Vagina (tissue), 2 donors: ENCODE results near the gene C3. TPM values are rescaled to one million over a fixed set of nuclear protein-coding genes. Genes with fewer than 3 reads are reported as not detected.

Experiments used
- DNase-seq, 2 donors: peaks; one replicate each; pipeline ENCODE4 v3.0.0-alpha.2; 2017; ENCODE audit errors: extremely low spot score in 2 of 2
- H3K27ac ChIP-seq: fragments of 200-600 bp; sonication (generic); one replicate; pipeline ENCODE4 v1.5.1; 2019
- H3K27me3 ChIP-seq: fragments of 200-600 bp; sonication (generic); one replicate; pipeline ENCODE4 v1.5.1; 2019
- H3K36me3 ChIP-seq, 2 donors: fragments of 200-600 bp; sonication (generic); one replicate each; pipeline ENCODE4 v1.5.1; 2017 to 2019
- H3K4me1 ChIP-seq: fragments of 200-600 bp; sonication (generic); one replicate; pipeline ENCODE4 v1.5.1; 2019
- H3K4me3 ChIP-seq, 2 donors: fragments of 200-600 bp; sonication (generic); 1 replicate in 1 of 2; 2 replicates in 1 of 2; pipeline ENCODE4 v1.5.1; 2016 to 2019
- H3K9me3 ChIP-seq: fragments of 200-600 bp; sonication (generic); one replicate; pipeline ENCODE4 v1.5.1; 2019
- CTCF ChIP-seq, 3 experiments: fragments of 450-650 bp in 2 of 3; fragments of 200-600 bp in 1 of 3; sonication (generic) in 1 of 3; IDR thresholded peaks; one replicate each; pipeline ENCODE4 v1.5.1; 2017 to 2019; ENCODE audit warnings: antibody characterized with exemption in 3 of 3, mild to moderate bottlenecking in 2 of 3, moderate library complexity in 2 of 3
- POLR2A ChIP-seq, 2 donors: fragments of 450-650 bp; IDR thresholded peaks; one replicate each; pipeline ENCODE4 v1.6.1; 2017; ENCODE audit warnings: antibody characterized with exemption in 2 of 2, mild to moderate bottlenecking in 2 of 2, moderate library complexity in 2 of 2
- POLR2AphosphoS5 ChIP-seq, 2 donors: sonication (generic); formaldehyde crosslinking; IDR thresholded peaks; one replicate each; pipeline ENCODE4 v1.9.0; 2017; ENCODE audit warnings: antibody characterized with exemption in 2 of 2, mild to moderate bottlenecking in 2 of 2, low read depth in 1 of 2; ENCODE audit not compliant: insufficient read depth in 1 of 2
- intact Hi-C: fragments of 100-400 bp; cut with DNase I; formaldehyde crosslinking; loops from one replicate; pipeline ENCODE4 v1.15.1; 2023
- total RNA-seq: library from RNA; depleted of rRNA; stranded (reverse); fragments of >200 nt; gene quantifications from one replicate; pipeline ENCODE4 v1.2.3, GENCODE V29; 2016

The C3 gene
- total RNA-seq, 1 donor from 2014 or later, result 1,239 TPM

- no peaks in the 10 kb centered on the region for H3K4me1 ChIP-seq
- no peaks in the 10 kb centered on the region for H3K36me3 ChIP-seq
- DNase-seq, result no peak
- intact Hi-C loops, result no loop called here
- H3K27ac ChIP-seq, result no peak overlapping the region
- no peak overlapping the region for H3K4me3 ChIP-seq
- no peak for TF ChIP-seq POLR2A (IDR thresholded peaks at IDR 0.05)
- TF ChIP-seq POLR2AphosphoS5 (IDR thresholded peaks at IDR 0.05; ENCODE audit: insufficient read depth in 1 of 2, low read depth in 1 of 2), result no peak
- TF ChIP-seq CTCF (IDR thresholded peaks at IDR 0.05), result no peak
- no peaks in the 10 kb centered on the region for H3K27me3 ChIP-seq
- no peaks in the 10 kb centered on the region for H3K9me3 ChIP-seq
Observed at GRCh38 chr19:6679139-6679538, 41.3 kb downstream of the C3 start.

DNA sequence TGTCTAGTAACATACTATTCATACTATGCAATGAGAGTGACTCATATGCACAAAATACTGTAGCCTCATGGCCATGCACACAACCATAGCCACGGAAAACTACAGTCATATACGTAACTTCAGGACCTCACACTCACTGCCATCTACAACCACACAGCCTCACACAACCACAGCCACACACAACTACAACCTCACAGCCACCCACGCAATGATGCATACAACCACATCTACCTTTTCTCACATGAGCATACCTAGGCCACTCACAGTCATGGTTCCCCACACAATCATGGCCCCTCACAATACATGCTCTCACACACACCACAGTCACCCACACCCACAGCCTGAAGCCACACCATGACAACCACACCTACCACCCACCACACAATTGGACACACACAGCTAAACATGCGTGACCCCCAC lies 41.8 kb downstream of the C3 start:
- H3K9me3 ChIP-seq, result no peaks in the 10 kb centered on the region
- no peak overlapping the region for H3K27ac ChIP-seq
- H3K27me3 ChIP-seq, result no peaks in the 10 kb centered on the region
- no peak for TF ChIP-seq POLR2A (IDR thresholded peaks at IDR 0.05)
- H3K4me3 ChIP-seq, result no peak overlapping the region
- no peaks in the 10 kb centered on the region for H3K36me3 ChIP-seq
- intact Hi-C loops, result no loop called here
- no peaks in the 10 kb centered on the region for H3K4me1 ChIP-seq
- no peak for DNase-seq

- no peak for DNase-seq
- no peaks in the 10 kb centered on the region for H3K4me1 ChIP-seq
- H3K27ac ChIP-seq, result no peak overlapping the region
- H3K27me3 ChIP-seq, result no peaks in the 10 kb centered on the region
- TF ChIP-seq POLR2AphosphoS5 (IDR thresholded peaks at IDR 0.05; ENCODE audit: insufficient read depth in 1 of 2, low read depth in 1 of 2) (no peak), CTCF (IDR thresholded peaks at IDR 0.05) (no peak), POLR2A (IDR thresholded peaks at IDR 0.05) (no peak)
- no peaks in the 10 kb centered on the region for H3K9me3 ChIP-seq
- intact Hi-C loops, result no loop called here
- no peak overlapping the region for H3K4me3 ChIP-seq
- H3K36me3 ChIP-seq, result no peaks in the 10 kb centered on the region
Observed at GRCh38 chr19:6677883-6678689, 42.4 kb downstream of the C3 start.

GRCh38 chr19:6677495-6677882 lies 43.0 kb downstream of the C3 start:
- DNase-seq, result no peak
- Histone ChIP-seq H3K4me3 (no peak overlapping the region), H3K36me3 (no peaks in the 10 kb centered on the region), H3K4me1 (no peaks in the 10 kb centered on the region), H3K9me3 (no peaks in the 10 kb centered on the region), H3K27ac (no peak overlapping the region), H3K27me3 (no peaks in the 10 kb centered on the region)
- TF ChIP-seq CTCF (IDR thresholded peaks at IDR 0.05), result no peak
- TF ChIP-seq POLR2A (IDR thresholded peaks at IDR 0.05), result no peak
- TF ChIP-seq POLR2AphosphoS5 (IDR thresholded peaks at IDR 0.05; ENCODE audit: insufficient read depth in 1 of 2, low read depth in 1 of 2), result no peak
- intact Hi-C loops, result no loop called here

DNA sequence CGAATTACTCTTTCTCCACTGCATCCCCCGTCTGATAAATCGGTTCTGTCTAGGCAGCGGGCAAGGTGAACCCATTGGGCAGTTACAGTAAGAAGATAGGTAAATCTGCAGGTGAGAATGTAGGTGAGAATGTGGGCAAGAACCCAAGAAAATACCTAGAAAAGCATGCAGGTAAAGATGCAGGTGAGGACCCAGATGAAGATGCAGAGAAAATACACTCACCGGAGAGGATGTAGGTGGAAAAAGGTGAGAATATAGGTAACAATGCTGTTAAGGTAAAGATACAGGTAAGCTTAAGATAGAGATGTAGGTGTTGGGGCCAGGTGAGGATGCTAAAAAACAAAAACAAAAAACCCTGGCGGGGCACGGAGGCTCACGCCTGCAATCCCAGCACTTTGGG lies 44.2 kb downstream of the C3 start:
- Histone ChIP-seq H3K4me1 (no peaks in the 10 kb centered on the region), H3K36me3 (no peaks in the 10 kb centered on the region), H3K27me3 (no peaks in the 10 kb centered on the region), H3K9me3 (no peaks in the 10 kb centered on the region), H3K4me3 (no peak overlapping the region), H3K27ac (no peak overlapping the region)
- DNase-seq, result no peak
- TF ChIP-seq POLR2A (IDR thresholded peaks at IDR 0.05) (no peak), CTCF (IDR thresholded peaks at IDR 0.05) (no peak), POLR2AphosphoS5 (IDR thresholded peaks at IDR 0.05; ENCODE audit: insufficient read depth in 1 of 2, low read depth in 1 of 2) (no peak)
- intact Hi-C loops, result no loop called here
